HepG2 (cell line): ENCODE measurements around the gene ANKRD39. TPM values are rescaled to one million over a fixed set of nuclear protein-coding genes. Genes with fewer than 3 reads are reported as not detected.
A peak's percentile ranks its signal among the peaks of the same experiment; 100 is the strongest.

Experiments used
- ARID2 ChIP-seq: sonication (generic); formaldehyde crosslinking; IDR thresholded peaks from 2 replicates; pipeline ENCODE4 v1.8.1; 2022; ENCODE audit warnings: mild to moderate bottlenecking, missing genetic modification reagents, borderline replicate concordance
- EP300 ChIP-seq, 3 experiments: sonication (generic) in 1 of 3; formaldehyde crosslinking in 1 of 3; IDR thresholded peaks; 2 replicates each; pipeline versions ENCODE4 v1.5.1 to v1.6.1; 2011 to 2020; ENCODE audit warnings: low read depth in 2 of 3, low read length in 2 of 3, borderline replicate concordance in 1 of 3, improper control_type of control experiment in 1 of 3, mild to moderate bottlenecking in 1 of 3, missing genetic modification reagents in 1 of 3, moderate library complexity in 1 of 3
- MIXL1 ChIP-seq: IDR thresholded peaks from 2 replicates; pipeline ENCODE4 v1.6.1; 2016
- NRL ChIP-seq: sonication (generic); formaldehyde crosslinking; IDR thresholded peaks from 2 replicates; pipeline ENCODE4 v1.5.0; 2020; ENCODE audit warnings: missing genetic modification reagents, mild to moderate bottlenecking, moderate library complexity, borderline replicate concordance
- PAX8 ChIP-seq: sonication (generic); formaldehyde crosslinking; IDR thresholded peaks from 2 replicates; pipeline ENCODE4 v1.8.0; 2022; ENCODE audit warnings: mild to moderate bottlenecking, missing genetic modification reagents, borderline replicate concordance
- SP140L ChIP-seq: sonication (generic); formaldehyde crosslinking; IDR thresholded peaks from 2 replicates; pipeline ENCODE4 v1.4.0; 2020; ENCODE audit warnings: missing genetic modification reagents, borderline replicate concordance
- STAT5B ChIP-seq: sonication (generic); formaldehyde crosslinking; IDR thresholded peaks from 2 replicates; pipeline ENCODE4 v1.4.0; 2020; ENCODE audit warnings: missing genetic modification reagents
- U2AF1 ChIP-seq: fragments of 200-400 bp; formaldehyde crosslinking; optimal IDR thresholded peaks from 2 replicates; pipeline ENCODE3; 2017; ENCODE audit warnings: mild to moderate bottlenecking, low read depth, low read length
- XRCC5 ChIP-seq: fragments of 200-400 bp; formaldehyde crosslinking; optimal IDR thresholded peaks from 2 replicates; pipeline ENCODE3; 2017; ENCODE audit warnings: mild to moderate bottlenecking, low read length
- ZBTB38 ChIP-seq: sonication (generic); formaldehyde crosslinking; IDR thresholded peaks from 2 replicates; pipeline ENCODE4 v1.5.1; 2020; ENCODE audit warnings: mild to moderate bottlenecking, missing genetic modification reagents
- ZNF225 ChIP-seq: sonication (generic); formaldehyde crosslinking; IDR thresholded peaks from 2 replicates; pipeline ENCODE4 v1.4.0; 2020; ENCODE audit warnings: mild to moderate bottlenecking, missing genetic modification reagents
- ZNF343 ChIP-seq: sonication (generic); formaldehyde crosslinking; IDR thresholded peaks from 2 replicates; pipeline ENCODE4 v1.4.0; 2020; ENCODE audit warnings: mild to moderate bottlenecking, missing genetic modification reagents
- ZNF546 ChIP-seq: sonication (generic); formaldehyde crosslinking; conservative IDR thresholded peaks from 2 replicates; pipeline ENCODE4 v1.8.1; 2023; ENCODE audit warnings: mild to moderate bottlenecking, missing genetic modification reagents
- ZNF564 ChIP-seq: sonication (generic); formaldehyde crosslinking; IDR thresholded peaks from 2 replicates; pipeline ENCODE4 v1.8.1; 2023; ENCODE audit warnings: mild to moderate bottlenecking, missing genetic modification reagents
- ZNF619 ChIP-seq: sonication (generic); formaldehyde crosslinking; IDR thresholded peaks from 2 replicates; pipeline ENCODE4 v1.4.0; 2020; ENCODE audit warnings: mild to moderate bottlenecking, missing genetic modification reagents
- ZNF709 ChIP-seq: sonication (generic); formaldehyde crosslinking; IDR thresholded peaks from 2 replicates; pipeline ENCODE4 v1.5.0; 2020; ENCODE audit warnings: mild to moderate bottlenecking, missing genetic modification reagents
- ZNF749 ChIP-seq: sonication (generic); formaldehyde crosslinking; IDR thresholded peaks from 2 replicates; pipeline ENCODE4 v1.8.0; 2022; ENCODE audit warnings: mild to moderate bottlenecking, missing genetic modification reagents, moderate library complexity, borderline replicate concordance
- ZNF761 ChIP-seq: sonication (generic); formaldehyde crosslinking; conservative IDR thresholded peaks from 2 replicates; pipeline ENCODE4 v1.4.0; 2020; ENCODE audit warnings: mild to moderate bottlenecking, missing genetic modification reagents
- polyA plus RNA-seq, 8 experiments: library from polyadenylated mRNA; depleted of rRNA in 3 of 8; stranded (reverse) in 7 of 8; unstranded in 1 of 8; fragments of >200 nt; fragmentation: Illumina TruSeq in 4 of 8; extraction: Trizol in 4 of 8; gene quantifications; 2 replicates each; pipeline versions ENCODE4 v1.2.1 to v1.2.3, GENCODE V29; 2011 to 2016; ENCODE audit warnings: low read depth in 4 of 8, missing spikeins in 1 of 8, mixed read lengths in 1 of 8; ENCODE audit not compliant: insufficient read depth in 1 of 8
- total RNA-seq, 5 experiments: library from RNA; depleted of rRNA; stranded (reverse); fragments of >200 nt; fragmentation: Illumina TruSeq; extraction: Trizol; gene quantifications; 2 replicates each; pipeline ENCODE4 v1.2.3, GENCODE V29; 2016; ENCODE audit warnings: low read depth in 1 of 5
- TF ChIP-seq, protein P1 (sequence below): sonication (generic); formaldehyde crosslinking; IDR thresholded peaks from 2 replicates; pipeline ENCODE4 v1.4.0; 2020; ENCODE audit warnings: mild to moderate bottlenecking, missing genetic modification reagents
- TF ChIP-seq, protein P2 (sequence below): sonication (generic); formaldehyde crosslinking; IDR thresholded peaks from 2 replicates; pipeline ENCODE4 v1.4.0; 2020; ENCODE audit warnings: missing genetic modification reagents

Gene ANKRD39
- total and polyA plus RNA-seq, 2 of the 13 experiments (the other 11 are each of a cell fraction or from before 2014, with no cell fraction given), result 23.2 to 24.8 TPM

DNA sequence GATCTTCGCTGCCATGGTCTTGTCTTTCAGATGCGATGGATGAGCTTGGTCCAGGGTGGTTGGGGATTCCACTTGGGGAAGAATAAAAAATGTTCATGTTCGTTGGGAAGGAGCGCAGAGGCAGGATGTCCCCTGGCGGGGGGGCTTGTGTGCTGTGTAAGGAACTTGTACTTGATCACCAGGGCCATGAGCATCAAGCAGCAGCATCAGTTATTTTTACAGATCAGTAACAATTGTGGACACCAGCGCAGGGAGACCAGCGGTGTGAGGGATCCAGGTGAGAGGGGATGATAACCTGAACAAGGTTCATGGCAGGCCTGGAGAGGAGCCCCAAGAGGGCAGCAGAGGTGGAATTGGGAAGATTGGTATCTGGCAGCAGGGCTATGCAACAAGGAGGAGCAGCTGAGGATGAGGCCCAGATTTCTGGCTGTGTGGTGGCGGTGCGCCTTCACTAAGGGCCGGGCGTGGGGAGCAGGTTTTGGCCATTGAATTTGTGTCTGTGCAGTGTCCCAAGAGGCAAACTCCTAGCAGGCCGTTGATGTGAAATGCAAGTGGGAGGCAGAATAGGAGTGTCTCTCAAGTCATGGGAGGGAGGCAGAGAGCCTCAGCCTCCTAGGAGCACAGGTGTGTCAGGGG lies 37.8 kb downstream of the ANKRD39 start (continued):
- peak; percentile 41; the same call in 1 of the 2 replicates for TF ChIP-seq ZNF619 (CRISPR knock-in tag)
- TF ChIP-seq NRL, result 0 out of 2 replicates have a peak, but pooled peaks have one; percentile 20
- TF ChIP-seq STAT5B, result no peak
- TF ChIP-seq, protein P1, sequence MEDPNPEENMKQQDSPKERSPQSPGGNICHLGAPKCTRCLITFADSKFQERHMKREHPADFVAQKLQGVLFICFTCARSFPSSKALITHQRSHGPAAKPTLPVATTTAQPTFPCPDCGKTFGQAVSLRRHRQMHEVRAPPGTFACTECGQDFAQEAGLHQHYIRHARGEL (CRISPR knock-in tag), result 0 out of 2 replicates have a peak, but pooled peaks have one; percentile 63
- TF ChIP-seq XRCC5, result peak; percentile 21
- TF ChIP-seq SP140L (CRISPR knock-in tag), result no peak
- 0 out of 2 replicates have a peak, but pooled peaks have one; percentile 3 for TF ChIP-seq PAX8
- TF ChIP-seq ZNF761 (CRISPR knock-in tag), result 0 out of 2 replicates have a peak, but pooled peaks have one; percentile 6
- 0 out of 2 replicates have a peak, but pooled peaks have one; percentile 13 for TF ChIP-seq ZNF225 (CRISPR knock-in tag)
- 0 out of 2 replicates have a peak, but pooled peaks have one; percentile 15 for TF ChIP-seq ZBTB38 (CRISPR knock-in tag)
- TF ChIP-seq ARID2 (CRISPR knock-in tag), result peak; percentile 59; the same call in 1 of the 2 replicates
- peak; percentile 3 for TF ChIP-seq U2AF1
- TF ChIP-seq, protein P2, sequence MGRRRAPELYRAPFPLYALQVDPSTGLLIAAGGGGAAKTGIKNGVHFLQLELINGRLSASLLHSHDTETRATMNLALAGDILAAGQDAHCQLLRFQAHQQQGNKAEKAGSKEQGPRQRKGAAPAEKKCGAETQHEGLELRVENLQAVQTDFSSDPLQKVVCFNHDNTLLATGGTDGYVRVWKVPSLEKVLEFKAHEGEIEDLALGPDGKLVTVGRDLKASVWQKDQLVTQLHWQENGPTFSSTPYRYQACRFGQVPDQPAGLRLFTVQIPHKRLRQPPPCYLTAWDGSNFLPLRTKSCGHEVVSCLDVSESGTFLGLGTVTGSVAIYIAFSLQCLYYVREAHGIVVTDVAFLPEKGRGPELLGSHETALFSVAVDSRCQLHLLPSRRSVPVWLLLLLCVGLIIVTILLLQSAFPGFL (CRISPR knock-in tag), result no peak
- TF ChIP-seq ZNF709 (CRISPR knock-in tag), result 0 out of 2 replicates have a peak, but pooled peaks have one; percentile 23
- no peak for TF ChIP-seq ZNF564
- no peak for TF ChIP-seq EP300 (IDR thresholded peaks at IDR 0.05; ENCODE audit: low read depth in 2 of 2, low read length in 2 of 2)
- TF ChIP-seq EP300 (CRISPR knock-in tag; IDR thresholded peaks at IDR 0.05; ENCODE audit: borderline replicate concordance), result no peak
- TF ChIP-seq ZNF749 (CRISPR knock-in tag), result no peak
- no peak for TF ChIP-seq MIXL1 (CRISPR knock-in tag)
- TF ChIP-seq ZNF546 (CRISPR knock-in tag), result 0 out of 2 replicates have a peak, but pooled peaks have one; percentile 16
- TF ChIP-seq ZNF343 (CRISPR knock-in tag), result 0 out of 2 replicates have a peak, but pooled peaks have one; percentile 0
